ENCODE data around the gene ANKS1B. TPM values are rescaled to one million over a fixed set of nuclear protein-coding genes. Genes with fewer than 3 reads are reported as not detected.
"Not testable (repeated sequence)": the region's sequence is repeated elsewhere in the genome, so short reads cannot be mapped to it uniquely, and the experiment has no call there.

The ANKS1B gene
- total RNA-seq, 1 donor from 2014 or later, result 1.2 TPM

DNA sequence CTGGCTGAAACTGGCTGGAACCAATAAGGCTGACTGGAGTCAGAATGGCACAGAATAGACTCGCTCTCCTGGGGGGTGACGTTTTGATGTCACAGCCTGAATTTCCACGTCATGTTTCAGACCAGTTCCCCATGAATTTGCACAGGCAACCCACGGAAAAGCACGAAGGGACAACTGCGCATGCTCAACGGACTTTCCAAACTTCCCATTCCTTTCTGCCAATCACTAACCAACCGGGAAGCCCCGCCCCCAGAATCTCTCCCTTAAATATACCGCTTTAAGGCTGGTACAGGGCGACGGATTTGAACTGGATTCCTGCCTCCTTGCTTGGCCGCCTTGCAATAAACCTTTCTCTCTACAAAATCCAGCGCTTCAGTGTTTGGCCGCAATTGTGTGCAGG lies 904.9 kb downstream of the ANKS1B start:
- intact Hi-C loops (cut with micrococcal nuclease), result no loop called here

DNA sequence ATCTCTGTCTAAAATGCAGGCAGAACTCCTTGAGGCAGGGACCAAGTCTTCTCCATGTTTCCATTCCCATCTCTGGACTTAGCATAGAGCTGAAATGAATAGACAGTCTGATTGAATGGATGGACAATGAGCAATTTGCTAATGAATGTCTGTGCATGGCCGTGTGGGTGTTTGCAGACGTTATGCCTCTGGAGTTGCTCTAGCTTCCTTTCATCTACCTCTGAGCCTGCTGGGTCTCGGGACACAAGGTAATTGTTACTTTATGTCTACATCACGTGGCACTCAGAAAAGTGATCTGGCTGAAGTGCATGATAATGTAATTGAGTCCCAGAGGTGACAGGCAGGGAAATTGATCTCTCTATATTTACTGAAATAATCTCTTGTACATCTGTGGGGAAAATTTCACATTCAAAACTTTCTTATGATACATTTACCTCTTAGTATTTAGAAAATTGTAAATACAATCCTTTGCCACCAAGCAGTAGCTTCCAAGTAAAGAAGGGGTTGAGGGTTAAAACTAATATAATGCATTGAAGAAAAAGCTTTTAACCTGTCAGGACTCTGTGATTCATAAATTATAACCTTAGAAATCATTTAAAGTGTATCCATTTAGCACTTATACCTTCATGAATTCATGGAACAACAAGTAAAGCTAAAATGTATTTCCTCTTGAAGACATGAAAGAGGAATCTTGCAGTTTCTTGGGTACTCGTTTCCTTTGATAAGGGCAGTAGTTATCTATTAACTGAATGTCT lies 915.6 kb downstream of the ANKS1B start:
- intact Hi-C loops (cut with micrococcal nuclease), result no loop called here

DNA sequence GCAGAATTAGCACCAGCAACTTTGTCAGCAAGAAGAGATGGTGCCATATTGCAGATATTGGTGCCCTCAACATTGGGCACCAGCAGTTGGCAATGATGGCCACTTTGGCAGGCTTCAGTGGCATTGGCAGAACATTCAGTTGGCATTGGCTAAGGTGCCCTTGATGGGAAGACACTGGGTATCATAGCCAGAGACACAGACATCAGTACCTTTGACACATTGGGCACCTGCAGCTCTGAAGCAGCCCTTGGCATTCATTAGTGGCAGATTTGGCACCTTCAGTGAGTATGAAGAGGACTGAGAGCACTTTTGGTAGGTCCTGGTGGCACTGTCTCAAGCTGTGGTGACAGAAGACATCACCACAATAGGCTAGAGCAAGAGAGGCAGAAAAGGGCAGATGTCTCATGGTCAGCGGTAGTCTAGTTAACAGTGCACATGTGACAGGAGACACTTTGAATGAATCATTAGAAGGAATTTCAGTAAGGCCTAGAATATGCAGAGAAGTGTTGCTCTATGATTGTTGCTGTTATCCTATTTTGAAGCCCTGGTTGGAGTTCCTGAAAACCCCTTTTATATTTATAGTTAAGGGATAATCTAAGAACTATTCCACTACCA lies 917.5 kb downstream of the ANKS1B start:
- intact Hi-C loops (cut with micrococcal nuclease), result no loop called here

DNA sequence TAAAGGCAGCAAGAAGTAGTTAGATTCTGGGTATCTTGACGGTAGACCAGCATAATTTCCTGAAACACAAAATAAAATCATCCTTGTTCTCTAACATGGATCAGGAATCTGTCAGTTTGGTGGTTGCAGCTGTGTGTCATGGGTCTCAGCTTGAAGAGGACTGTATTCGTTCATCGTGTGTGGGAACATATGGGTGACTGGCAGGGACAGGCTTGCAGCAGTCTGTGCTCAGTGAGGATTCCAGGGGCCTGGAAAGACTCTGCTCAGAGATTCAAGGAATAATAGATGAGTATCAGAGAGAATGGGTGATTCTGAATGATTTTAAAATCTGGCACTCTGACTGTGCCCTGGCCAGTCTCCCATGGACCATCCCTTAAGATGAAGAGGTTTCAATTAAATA lies 918.0 kb downstream of the ANKS1B start:
- intact Hi-C loops (cut with micrococcal nuclease), result no loop called here

DNA sequence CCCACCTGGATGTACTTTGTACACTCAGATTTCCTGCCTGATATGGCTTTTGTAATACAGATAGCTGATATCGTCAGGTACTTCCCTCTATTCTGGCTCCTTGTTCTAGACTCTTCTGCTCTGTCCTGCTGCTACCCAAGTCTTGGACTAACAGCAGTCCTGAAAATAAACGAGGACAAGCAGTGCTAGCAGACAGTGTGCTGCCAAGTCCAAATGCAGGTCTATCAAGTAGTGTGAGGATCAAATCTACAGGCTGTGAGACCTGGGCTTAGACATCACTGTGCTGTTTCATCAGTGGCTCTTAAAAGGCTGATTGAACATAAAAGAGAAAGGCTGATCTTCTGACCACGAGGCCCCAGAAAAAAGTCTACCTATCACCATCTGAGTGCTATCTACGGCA lies 921.6 kb downstream of the ANKS1B start:
- intact Hi-C loops (cut with micrococcal nuclease), result no loop called here

DNA sequence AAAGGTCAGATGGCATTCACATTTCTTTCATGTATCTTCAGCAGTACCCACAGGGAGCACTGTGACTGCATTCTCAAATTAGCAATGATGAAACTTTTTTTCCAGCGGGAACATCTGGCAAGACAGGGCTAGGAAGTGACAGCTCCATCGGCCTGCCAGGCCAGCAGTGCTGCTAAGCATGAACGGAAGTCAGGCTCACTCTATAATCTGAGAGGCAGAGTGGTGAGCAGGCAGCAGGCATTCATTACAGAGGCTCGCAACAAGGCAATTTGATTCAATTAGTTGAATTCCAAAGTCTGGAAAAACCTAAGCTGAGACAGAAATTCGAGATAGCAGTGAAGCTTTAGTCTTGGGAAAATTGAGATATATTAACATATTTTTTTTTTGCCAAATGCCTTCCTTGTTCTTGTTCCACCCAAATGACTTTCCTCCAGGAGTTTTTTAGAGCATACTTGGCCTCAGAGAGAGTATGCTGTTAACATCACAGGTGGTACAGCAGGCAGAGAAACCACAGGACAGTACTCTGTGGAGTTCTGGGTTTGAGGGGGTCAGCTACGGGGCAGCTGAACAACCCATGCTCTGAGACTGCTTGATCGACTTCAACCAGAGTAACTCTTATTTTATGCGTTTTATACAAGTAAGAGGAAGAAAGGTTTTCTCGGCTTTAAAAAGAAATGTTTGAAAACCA lies 924.8 kb downstream of the ANKS1B start:
- intact Hi-C loops (cut with micrococcal nuclease), result no loop called here

DNA sequence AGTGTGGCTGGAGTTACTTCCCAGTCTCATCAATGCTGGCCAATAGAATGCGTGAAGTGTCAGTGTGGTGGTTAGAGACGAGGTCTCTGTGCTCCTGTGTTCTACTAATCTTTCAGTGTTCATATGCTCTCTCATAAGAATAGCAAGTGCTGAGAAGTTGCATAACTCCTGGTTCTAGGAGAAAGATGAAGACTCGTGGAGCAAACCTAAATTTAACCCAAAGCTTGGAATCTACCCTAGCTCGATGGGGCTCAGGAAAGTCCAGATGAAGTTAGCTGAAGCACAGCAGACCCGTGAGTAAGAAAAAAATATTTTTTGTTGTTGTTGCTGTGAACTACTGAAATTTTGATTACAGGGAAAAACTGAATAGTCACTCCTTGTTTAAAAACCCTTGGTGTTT lies 927.1 kb downstream of the ANKS1B start:
- intact Hi-C loops (cut with micrococcal nuclease), result no loop called here

DNA sequence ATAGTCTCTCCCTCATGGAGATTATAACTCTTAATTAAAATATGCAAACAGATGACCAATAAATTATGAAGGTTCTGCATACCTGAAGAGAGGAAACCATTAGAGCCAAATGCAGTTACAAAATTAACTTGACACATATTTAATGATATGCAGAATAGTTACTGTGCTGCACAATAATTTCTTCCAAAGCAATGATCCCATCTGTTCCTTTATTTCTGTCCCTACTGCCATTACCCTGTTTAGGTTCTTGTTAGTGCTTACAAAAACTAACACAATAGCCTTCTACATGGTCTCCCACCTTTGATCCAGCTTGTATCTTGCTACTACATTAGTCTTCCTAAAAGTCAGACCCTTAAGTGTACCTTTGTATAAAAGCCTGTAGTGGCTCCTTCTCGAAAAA lies 928.5 kb downstream of the ANKS1B start:
- intact Hi-C loops (cut with micrococcal nuclease), result no loop called here

DNA sequence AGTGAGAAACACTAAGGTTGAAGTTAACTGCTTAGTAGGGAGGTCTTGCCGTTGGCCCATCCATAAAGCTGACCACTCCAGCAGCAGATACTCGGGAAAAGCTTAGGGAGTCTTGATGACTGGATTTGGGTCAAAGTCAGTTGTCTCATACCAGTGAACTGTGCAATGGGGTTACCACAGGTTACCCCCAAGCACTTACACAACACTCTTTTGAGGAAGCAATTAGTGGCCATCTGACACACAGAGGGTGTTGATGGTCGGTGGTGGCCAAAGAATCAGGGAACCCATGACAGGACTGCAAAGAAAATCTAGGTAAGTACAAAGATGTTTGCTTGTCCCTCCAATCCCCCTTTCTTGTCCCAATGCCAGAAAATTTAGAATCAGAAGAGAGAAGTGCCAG lies 929.4 kb downstream of the ANKS1B start:
- intact Hi-C loops (cut with micrococcal nuclease), result no loop called here

DNA sequence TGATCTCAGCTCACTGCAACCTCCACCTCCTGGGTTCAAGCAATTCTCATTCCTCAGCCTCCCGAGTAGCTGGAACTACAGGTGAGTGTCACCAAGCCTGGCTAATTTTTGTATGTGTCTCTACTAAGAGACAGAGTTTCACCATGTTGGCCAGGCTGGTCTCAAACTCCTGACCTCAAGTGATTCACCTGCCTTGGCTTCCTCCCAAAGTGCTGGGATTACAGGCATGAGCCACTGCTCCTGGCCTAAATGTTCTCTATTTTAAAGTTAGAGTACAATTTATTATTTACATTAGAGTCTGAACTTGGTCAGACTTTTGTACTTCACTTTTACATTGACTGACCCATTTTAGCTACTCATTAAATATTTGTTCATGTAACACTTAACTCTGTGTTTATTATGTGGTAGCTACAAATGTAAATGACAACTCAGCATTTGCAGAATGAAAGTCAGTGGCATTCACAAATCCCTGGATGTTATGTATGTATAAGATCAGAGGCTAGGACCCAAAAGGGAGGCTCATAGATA lies 930.1 kb downstream of the ANKS1B start:
- intact Hi-C loops (cut with micrococcal nuclease), result no loop called here

DNA sequence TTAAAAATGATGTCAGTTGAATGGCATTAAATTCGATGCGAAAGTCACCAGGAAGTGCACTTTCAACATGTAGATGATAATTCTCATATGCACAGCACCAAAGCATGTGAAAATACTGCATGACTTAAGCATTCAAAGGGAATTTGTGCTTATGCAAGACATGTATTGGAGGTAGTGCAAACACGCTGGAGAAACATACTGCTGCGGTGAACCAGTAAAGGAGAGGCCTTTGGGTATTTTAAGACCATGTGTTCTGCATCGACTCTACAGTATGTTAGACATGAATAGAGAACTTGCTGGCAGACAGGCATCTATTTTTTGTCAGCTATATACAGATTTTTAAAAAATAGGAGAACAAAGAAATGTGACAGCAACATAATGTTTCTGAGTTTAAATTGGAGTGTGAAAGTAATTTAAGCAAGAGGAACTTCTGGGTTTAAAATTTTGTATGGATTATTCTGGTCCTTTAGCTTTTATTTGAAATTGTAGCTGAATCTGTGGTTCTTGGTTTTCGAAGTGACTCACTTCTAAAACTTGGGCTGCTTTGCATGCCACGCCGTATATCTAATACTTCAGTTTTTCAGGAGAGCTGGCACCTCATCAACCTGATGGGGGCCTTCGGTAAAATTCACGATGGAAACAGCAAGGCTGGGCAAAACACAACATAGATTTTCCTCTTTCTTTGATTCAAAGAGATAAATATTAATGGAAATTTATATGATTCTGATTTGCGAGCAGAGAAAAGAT lies 930.9 kb downstream of the ANKS1B start:
- intact Hi-C loops (cut with micrococcal nuclease), result no loop called here

DNA sequence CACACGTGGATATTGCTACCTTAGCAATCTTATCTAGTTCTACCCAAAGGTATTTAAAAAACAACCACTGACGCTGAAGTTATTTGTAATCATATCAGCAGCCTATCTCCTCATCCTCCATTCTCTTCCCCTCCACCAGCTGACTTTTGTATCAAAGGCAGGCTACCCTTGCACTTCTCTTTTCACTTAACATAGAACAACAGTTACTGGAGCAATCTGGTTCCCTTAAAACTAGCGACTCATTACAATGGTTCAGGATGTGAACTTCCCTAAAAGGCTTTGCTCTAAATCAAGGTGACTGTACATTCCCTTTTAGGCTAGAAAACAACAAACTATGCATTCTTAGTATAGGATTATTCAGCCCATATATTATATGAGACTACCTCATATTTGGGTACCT lies 935.0 kb downstream of the ANKS1B start:
- intact Hi-C loops (cut with micrococcal nuclease), result no loop called here

DNA sequence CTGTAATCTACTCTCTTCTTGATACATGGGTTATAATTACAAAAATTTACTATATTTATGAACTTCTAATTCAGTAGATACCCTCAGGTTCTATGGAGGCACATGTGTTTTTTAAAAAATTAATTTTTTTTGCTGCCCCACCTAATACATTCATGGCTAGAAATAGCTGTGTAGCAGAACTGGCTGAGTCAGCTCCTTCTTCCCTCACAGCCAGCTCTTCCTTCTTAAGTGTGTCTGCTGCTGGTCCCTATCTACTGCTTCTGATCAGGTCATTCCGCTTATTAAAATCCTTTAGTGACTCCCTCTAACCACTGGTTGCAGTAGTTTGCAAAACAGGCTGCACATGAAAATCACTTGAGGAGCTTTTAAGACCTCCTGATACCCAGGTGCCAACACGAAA lies 939.6 kb downstream of the ANKS1B start:
- intact Hi-C loops (cut with micrococcal nuclease), result no loop called here

DNA sequence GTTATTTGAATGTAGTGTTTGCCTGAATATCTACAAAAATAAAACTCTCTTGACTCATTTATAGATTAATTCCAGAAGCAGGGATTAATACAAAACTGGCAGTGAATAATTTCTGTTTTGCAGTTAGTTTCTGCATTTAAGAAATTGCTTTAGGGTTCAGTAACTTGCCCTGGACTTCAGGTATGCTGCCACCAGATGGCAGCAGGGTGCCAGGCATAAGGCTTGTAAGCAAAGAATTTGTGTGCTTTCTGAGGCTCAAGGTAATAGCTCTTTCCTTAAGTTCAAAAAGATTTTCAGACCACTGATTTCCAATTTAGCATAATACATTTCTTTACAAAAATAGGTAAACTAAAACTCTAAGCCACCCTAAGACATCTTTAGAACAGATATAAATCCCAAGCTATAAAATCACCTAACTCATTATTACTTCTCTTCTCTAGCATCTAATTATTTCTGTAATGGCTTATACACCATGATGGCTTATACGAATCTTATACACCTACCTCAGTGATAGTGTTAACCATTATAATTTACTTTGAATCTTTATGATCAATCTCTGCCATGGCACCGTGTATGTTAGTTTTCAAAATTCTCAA lies 941.3 kb downstream of the ANKS1B start:
- intact Hi-C loops (cut with micrococcal nuclease), result loop anchor here (1.0 to 2.0 kb wide), 2 partner anchors 724 to 1511 kb away; no protein-coding TSS in a partner anchor

DNA sequence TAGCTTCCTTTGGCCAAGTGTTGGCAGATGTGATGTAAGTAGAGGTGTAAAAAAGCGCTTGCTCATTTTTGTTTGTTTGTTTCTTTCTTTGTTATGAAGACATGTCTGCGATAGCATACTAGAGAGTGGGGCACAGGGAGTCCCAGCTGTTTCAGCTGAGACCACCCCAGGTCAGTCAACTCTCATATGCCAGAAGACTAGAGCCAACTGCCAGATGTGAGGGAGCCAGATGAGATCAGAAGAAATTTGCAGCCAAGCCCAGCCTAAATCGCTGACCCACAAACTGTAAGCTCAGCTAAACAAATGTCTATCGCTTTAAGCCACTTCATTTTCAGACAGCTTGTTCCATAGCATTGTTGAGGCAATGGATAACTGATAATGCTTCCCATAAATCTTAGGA lies 942.5 kb downstream of the ANKS1B start:
- intact Hi-C loops (cut with micrococcal nuclease), result loop anchor here (2.0 kb wide), 1 partner anchor 1513 kb away; no protein-coding TSS in a partner anchor

DNA sequence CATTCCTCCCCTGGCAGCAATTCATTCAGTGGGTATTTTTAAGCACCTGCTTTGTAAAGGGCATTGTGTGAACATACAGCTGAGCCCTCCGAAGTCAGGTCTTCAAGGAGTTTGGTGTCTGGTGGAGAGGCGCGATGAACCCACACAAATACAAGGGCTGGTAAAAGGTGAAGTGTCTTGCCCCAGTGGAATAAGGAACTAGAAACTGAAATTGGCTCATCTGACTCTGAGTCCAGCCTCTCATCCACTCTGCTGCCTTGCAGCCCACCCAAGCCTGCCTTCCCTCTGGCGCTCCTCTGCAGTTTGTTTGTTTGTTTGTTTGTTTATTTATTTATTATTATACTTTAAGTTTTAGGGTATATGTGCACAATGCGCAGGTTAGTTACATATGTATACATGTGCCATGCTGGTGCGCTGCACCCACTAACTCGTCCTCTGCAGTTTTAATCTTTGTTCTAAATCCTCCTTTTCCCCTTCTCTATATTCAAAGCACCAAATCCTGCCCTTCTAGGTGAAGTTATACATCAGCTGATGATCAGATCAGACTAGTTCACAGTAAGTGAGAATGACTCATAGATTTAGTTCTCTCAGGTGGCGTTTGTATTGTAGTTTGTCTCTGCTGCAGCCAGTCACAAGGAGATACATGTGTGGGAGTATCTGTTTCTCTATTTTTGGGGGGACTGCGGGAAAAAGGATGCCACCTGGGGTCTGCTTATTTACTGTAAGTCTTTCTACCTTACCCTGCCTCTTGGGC lies 945.2 kb downstream of the ANKS1B start:
- intact Hi-C loops (cut with micrococcal nuclease), result no loop called here

DNA sequence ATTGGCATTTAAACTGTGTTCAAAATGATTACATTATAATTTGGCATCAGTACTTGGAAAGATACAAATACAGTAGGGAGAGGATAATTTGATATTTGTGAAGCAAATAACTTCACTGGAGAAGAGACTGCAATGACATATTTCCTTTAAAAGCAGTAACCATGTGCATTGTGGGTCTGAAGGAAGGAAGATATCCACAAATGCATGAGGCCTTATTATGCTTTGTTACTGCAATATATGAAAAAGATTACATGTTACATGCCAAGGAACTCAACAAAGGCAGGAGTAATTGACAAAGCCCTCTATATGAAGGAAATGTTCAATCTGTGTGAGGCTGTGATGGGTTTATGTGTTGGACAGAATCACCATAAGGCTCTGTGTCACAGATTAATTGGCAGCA lies 948.2 kb downstream of the ANKS1B start:
- intact Hi-C loops (cut with micrococcal nuclease), result no loop called here

DNA sequence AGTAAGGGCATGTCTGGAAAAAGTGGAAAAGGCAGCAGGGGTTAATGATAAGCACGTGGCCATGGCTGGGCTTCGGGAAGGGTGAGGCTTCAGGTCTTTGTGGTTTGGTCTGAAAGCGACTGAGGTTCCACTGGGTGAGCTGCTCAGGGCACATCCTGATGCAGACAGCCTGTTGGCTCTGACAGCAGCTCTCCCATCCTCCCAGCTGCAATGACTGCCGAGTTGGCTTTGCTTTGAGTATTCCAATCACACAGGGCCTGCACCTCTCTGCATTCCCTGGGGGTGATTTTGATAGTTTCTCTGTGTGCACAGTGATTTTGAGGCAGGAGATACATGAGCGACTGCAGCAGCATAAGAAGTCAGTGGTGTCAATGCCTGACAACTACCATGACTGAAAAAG lies 948.9 kb downstream of the ANKS1B start:
- intact Hi-C loops (cut with micrococcal nuclease), result no loop called here

DNA sequence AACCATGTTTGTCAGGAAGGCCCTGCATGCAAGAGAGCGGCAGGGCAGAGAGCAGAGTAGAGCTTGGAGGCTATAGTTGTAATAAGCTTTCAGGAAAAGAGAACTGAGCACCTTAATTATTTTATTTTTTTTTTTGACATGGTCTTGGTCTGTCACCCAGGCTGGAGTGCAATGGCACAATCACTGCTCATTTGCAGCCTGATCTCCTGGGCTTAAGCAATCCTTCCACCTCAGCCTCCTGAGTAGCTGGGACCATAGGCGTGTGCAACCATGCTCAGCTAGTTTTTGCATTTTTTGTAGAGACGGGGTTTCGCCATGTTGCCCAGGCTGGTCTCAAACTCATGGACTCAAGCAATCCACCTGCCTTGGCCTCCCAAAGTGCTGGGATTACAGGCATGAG lies 950.5 kb downstream of the ANKS1B start:
- intact Hi-C loops (cut with micrococcal nuclease), result not testable (repeated sequence)

DNA sequence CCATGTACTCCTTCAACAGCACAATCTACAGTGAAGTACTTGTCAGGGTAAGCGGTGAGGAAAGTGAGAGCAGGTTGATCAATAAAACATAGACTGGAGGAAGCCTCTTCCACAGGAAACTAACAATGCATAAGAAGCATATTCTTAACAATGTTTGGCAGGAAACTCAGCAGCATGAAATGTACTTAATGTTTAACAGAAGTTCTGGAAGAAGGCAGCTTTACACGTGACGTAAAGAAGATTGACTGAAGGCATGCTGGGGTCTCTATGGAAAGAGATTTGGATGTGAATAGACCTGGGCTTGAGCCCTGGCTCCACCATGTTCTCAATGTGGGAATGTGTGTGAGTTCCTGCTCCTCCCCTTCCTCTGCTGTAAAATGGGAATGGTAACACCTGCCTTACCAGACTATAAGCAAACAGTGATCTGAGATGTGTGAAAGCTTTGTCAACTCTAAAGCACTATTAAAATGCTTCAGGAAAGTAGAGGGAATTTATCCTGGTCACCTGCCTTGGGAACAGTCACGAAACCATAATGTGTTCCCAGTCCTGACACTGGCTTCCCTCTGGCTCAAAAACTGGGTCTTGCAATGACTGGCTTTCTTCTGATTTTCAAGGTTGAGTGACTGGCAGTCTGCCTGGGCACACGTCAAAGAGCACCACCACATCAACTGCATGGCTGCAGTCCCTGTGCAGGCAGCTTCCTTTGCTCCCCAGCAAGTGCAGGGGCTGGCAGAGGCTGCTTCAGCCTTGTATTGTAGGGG lies 955.0 kb downstream of the ANKS1B start:
- intact Hi-C loops (cut with micrococcal nuclease), result no loop called here
